DMS 273 (cell line): ENCODE data around the gene SHOC2.

Experiments
- DNase-seq: peaks from one replicate; lab custom pipeline; 2025; ENCODE audit not compliant: unreplicated experiment; lab: John Stamatoyannopoulos, UW

The SHOC2 gene

GRCh38 chr10:110979611-110980010 is 60.2 kb downstream of the SHOC2 start:
- DNase-seq = no peak

GRCh38 chr10:110980807-110981206 is 61.4 kb downstream of the SHOC2 start:
- DNase-seq = no peak

GRCh38 chr10:110983466-110983865 is 64.1 kb downstream of the SHOC2 start:
- no peak for DNase-seq

- no peak for DNase-seq
Measured at GRCh38 chr10:110985497-110986275, 66.3 kb downstream of the SHOC2 start.

GRCh38 chr10:110989016-110989415 is 69.6 kb downstream of the SHOC2 start:
- no peak for DNase-seq

GRCh38 chr10:110992006-110992800 is 72.8 kb downstream of the SHOC2 start:
- DNase-seq = no peak

- DNase-seq = no peak
Measured at GRCh38 chr10:110993024-110993693, 73.8 kb downstream of the SHOC2 start.

- DNase-seq = no peak
Measured at GRCh38 chr10:110994406-110995086, 75.1 kb downstream of the SHOC2 start.

- DNase-seq = no peak
Measured at GRCh38 chr10:110995301-110995700, 75.9 kb downstream of the SHOC2 start.

- no peak for DNase-seq
Measured at GRCh38 chr10:110996256-110996655, 76.9 kb downstream of the SHOC2 start.

GRCh38 chr10:111004016-111004415 is 84.6 kb downstream of the SHOC2 start:
- no peak for DNase-seq

GRCh38 chr10:111007486-111007885 is 88.1 kb downstream of the SHOC2 start:
- DNase-seq = no peak

GRCh38 chr10:111015181-111015580 is 95.8 kb downstream of the SHOC2 start:
- DNase-seq = no peak

GRCh38 chr10:111017098-111017497 is 97.7 kb downstream of the SHOC2 start:
- no peak for DNase-seq

- DNase-seq = peak; percentile 49
Measured at GRCh38 chr10:111018021-111018420, 98.6 kb downstream of the SHOC2 start.

GRCh38 chr10:111023060-111023459 is 103.7 kb downstream of the SHOC2 start:
- peak; percentile 1 for DNase-seq

GRCh38 chr10:111030042-111030750 is 110.8 kb downstream of the SHOC2 start:
- DNase-seq = no peak

- no peak for DNase-seq
Measured at GRCh38 chr10:111034598-111035310, 115.3 kb downstream of the SHOC2 start.

GRCh38 chr10:111035542-111035941 is 116.1 kb downstream of the SHOC2 start:
- DNase-seq = no peak

GRCh38 chr10:111037858-111038257 is 118.5 kb downstream of the SHOC2 start:
- DNase-seq = peak; percentile 61
